Cardiac muscle cell (in vitro differentiated cells and primary cell): ENCODE measurements around the gene SLC44A5. TPM values are rescaled to one million over a fixed set of nuclear protein-coding genes. Genes with fewer than 3 reads are reported as not detected.
"Not testable (repeated sequence)": the region's sequence is repeated elsewhere in the genome, so short reads cannot be mapped to it uniquely, and the experiment has no call there.

Experiments
- DNase-seq, 2 donors: peaks; one replicate each; pipeline versions ENCODE4 v3.0.0 to v3.0.0-alpha.2; 2010 to 2017; ENCODE audit warnings: low read depth in 1 of 2, low spot score in 1 of 2
- H3K27ac ChIP-seq: fragments of 200-600 bp; sonication (generic); 2 replicates; pipeline ENCODE4 v1.5.1; 2016
- H3K27me3 ChIP-seq: fragments of 200-600 bp; sonication (generic); 2 replicates; pipeline ENCODE4 v1.6.0; 2016; ENCODE audit warnings: control low read depth
- H3K36me3 ChIP-seq: fragments of 200-600 bp; sonication (generic); 2 replicates; pipeline ENCODE4 v1.5.1; 2016; ENCODE audit warnings: control low read depth
- H3K4me1 ChIP-seq: fragments of 200-600 bp; sonication (generic); 2 replicates; pipeline ENCODE4 v1.8.1; 2017; ENCODE audit warnings: low read depth, mild to moderate bottlenecking, mixed run types
- H3K4me3 ChIP-seq: fragments of 200-600 bp; sonication (generic); 2 replicates; pipeline ENCODE4 v1.5.1; 2016; ENCODE audit warnings: mild to moderate bottlenecking
- H3K9me3 ChIP-seq: fragments of 200-600 bp; sonication (generic); 2 replicates; pipeline ENCODE4 v1.5.1; 2017; ENCODE audit warnings: low read depth, mild to moderate bottlenecking, control low read depth
- CTCF ChIP-seq: IDR thresholded peaks from 2 replicates; pipeline ENCODE4 v1.5.1; 2012; ENCODE audit warnings: low read depth, mild to moderate bottlenecking, low read length
- polyA plus RNA-seq: library from polyadenylated mRNA; unstranded; fragments of >200 nt; fragmentation: Nextera tagmentation; extraction: Ambion mirVana; gene quantifications from 2 replicates; pipeline ENCODE4 v1.2.1, GENCODE V29; 2016
- total RNA-seq: library from RNA; depleted of rRNA; stranded (reverse); fragments of >200 nt; gene quantifications from 2 replicates; pipeline ENCODE4 v1.2.3, GENCODE V29; 2016

Gene SLC44A5
- total and polyA plus RNA-seq, 2 experiments from 2014 or later: 6.9 to 11.1 TPM

GRCh38 chr1:75484789-75485188, 126.1 kb downstream of the SLC44A5 start:
- H3K4me3 ChIP-seq: no peak overlapping the region
- H3K36me3 ChIP-seq: no peaks in the 10 kb centered on the region
- no peak for TF ChIP-seq CTCF
- no peaks in the 10 kb centered on the region for H3K4me1 ChIP-seq
- no peak overlapping the region for H3K27ac ChIP-seq
- no peaks in the 10 kb centered on the region for H3K27me3 ChIP-seq
- no peaks in the 10 kb centered on the region for H3K9me3 ChIP-seq
- no peak for DNase-seq

- Histone ChIP-seq H3K27me3 (no peaks in the 10 kb centered on the region), H3K4me1 (no peaks in the 10 kb centered on the region), H3K36me3 (no peaks in the 10 kb centered on the region), H3K27ac (no peak overlapping the region), H3K9me3 (no peaks in the 10 kb centered on the region), H3K4me3 (no peak overlapping the region)
- TF ChIP-seq CTCF: no peak
- DNase-seq: no peak
These were observed 128.0 kb downstream of the SLC44A5 start for GRCh38 chr1:75482951-75483350.

- not testable (repeated sequence) for H3K27ac ChIP-seq, H3K4me3 ChIP-seq, DNase-seq, H3K36me3 ChIP-seq, H3K4me1 ChIP-seq, H3K9me3 ChIP-seq, H3K27me3 ChIP-seq
These were observed 134.4 kb downstream of the SLC44A5 start for GRCh38 chr1:75476486-75476885.

GRCh38 chr1:75475696-75476095, 135.2 kb downstream of the SLC44A5 start:
- Histone ChIP-seq H3K9me3 (no peaks in the 10 kb centered on the region), H3K27ac (no peak overlapping the region), H3K36me3 (no peaks in the 10 kb centered on the region), H3K4me3 (no peak overlapping the region), H3K4me1 (no peaks in the 10 kb centered on the region), H3K27me3 (no peaks in the 10 kb centered on the region)
- no peak for DNase-seq
- no peak for TF ChIP-seq CTCF

GRCh38 chr1:75472971-75473603, 137.8 kb downstream of the SLC44A5 start:
- DNase-seq: no peak

More at GRCh38 chr1:75472971-75473603, 137.8 kb downstream of the SLC44A5 start:
- no peaks in the 10 kb centered on the region for H3K9me3 ChIP-seq
- H3K36me3 ChIP-seq: no peaks in the 10 kb centered on the region
- no peak overlapping the region for H3K4me3 ChIP-seq
- TF ChIP-seq CTCF: no peak
- H3K4me1 ChIP-seq: no peaks in the 10 kb centered on the region
- no peaks in the 10 kb centered on the region for H3K27me3 ChIP-seq
- no peak overlapping the region for H3K27ac ChIP-seq
